Lower lobe of right lung (tissue), 2 donors: Measurements from ENCODE around the gene MUC21. TPM values are rescaled to one million over a fixed set of nuclear protein-coding genes. Genes with fewer than 3 reads are reported as not detected.

Experiments
- ATAC-seq, 2 donors: fragments of 200-7000 bp; cut with Tn5 transposase; one replicate each; pipeline ENCODE4 v1.9.1; 2020 to 2022; ENCODE audit warnings: mild to moderate bottlenecking in 2 of 2, moderate library complexity in 2 of 2
- DNase-seq: peaks from one replicate; pipeline ENCODE4 v3.0.0-alpha.2; 2020
- H3K27ac ChIP-seq: fragments of 200-600 bp; one replicate; pipeline ENCODE4 v1.8.0; 2022
- H3K27me3 ChIP-seq: fragments of 200-600 bp; one replicate; pipeline ENCODE4 v1.8.0; 2022; ENCODE audit warnings: low read depth
- H3K36me3 ChIP-seq: fragments of 200-600 bp; one replicate; pipeline ENCODE4 v1.8.0; 2022; ENCODE audit warnings: mild to moderate bottlenecking
- H3K4me1 ChIP-seq: fragments of 200-600 bp; one replicate; pipeline ENCODE4 v1.8.0; 2022
- H3K4me3 ChIP-seq: fragments of 200-600 bp; one replicate; pipeline ENCODE4 v1.8.0; 2022; ENCODE audit warnings: mild to moderate bottlenecking
- H3K9me3 ChIP-seq: fragments of 200-600 bp; one replicate; pipeline ENCODE4 v1.8.0; 2022
- CTCF ChIP-seq: fragments of 200-600 bp; IDR thresholded peaks from one replicate; pipeline ENCODE4 v1.8.0; 2022; ENCODE audit warnings: antibody characterized with exemption, mild to moderate bottlenecking
- intact Hi-C: fragments of 100-400 bp; cut with DNase I; formaldehyde crosslinking; loops from one replicate; pipeline ENCODE4 v1.11.0; 2022
- total RNA-seq: library from RNA; stranded (reverse); fragmentation: NEBNext Ultra II Directional; extraction: Animal tissue kit (Norgen Biotek cat#: 25700); gene quantifications from one replicate; pipeline ENCODE4 v1.2.1, GENCODE V29; 2021
- donor health status: DM: no; HTN: yes; CAD: no; lungs with severe emphysema.

The MUC21 gene
- total RNA-seq, 1 donor from 2014 or later = 3.8 TPM

DNA sequence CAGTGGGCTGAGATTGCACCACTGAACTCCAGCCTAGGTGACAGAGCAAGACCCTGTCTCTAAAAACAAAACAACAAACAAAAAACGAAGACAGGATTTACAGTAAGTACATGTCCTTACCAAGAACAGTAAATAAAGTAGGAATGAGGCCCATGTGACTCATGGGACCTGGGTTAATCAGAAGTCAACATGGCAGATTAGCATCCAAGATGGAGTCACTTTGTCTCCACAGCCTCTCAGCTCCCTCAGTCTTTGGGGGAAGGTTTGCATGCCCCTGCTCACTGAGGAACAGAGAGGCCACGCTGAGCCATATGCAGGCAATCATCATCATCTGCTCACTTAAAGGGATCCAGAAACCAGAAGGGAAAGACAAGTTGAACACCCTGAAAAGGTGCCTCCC lies 19.0 kb downstream of the MUC21 start:
- DNase-seq (no peak), ATAC-seq (no peak)
- no peaks in the 10 kb centered on the region for H3K36me3 ChIP-seq
- no peaks in the 10 kb centered on the region for H3K27me3 ChIP-seq
- TF ChIP-seq CTCF = no peak
- no peak overlapping the region for H3K4me3 ChIP-seq
- intact Hi-C loops = no loop called here
- peaks cover 4% of the 10 kb centered on the region for H3K4me1 ChIP-seq
- no peaks in the 10 kb centered on the region for H3K9me3 ChIP-seq
- H3K27ac ChIP-seq = no peak overlapping the region

DNA sequence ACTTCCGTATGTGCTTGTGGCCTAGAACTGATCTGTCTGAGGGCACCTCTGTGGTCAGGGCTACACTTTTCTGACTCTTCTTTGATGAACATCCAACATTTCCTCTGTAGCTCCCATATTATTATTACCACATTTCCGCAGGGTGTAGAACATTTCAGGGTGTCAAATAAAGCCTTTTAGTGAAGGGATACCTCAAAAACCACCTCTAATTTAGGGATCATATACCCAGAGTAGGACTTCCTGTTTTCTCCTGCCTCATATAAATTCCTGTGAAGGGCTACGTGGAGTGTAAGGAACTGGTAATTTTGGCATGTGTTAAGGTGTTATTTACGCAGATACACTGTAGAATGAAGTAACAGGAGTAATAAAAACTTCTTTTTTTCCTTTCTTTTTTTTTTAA lies 21.3 kb downstream of the MUC21 start:
- peaks cover 8% of the 10 kb centered on the region for H3K4me1 ChIP-seq
- DNase-seq (no peak), ATAC-seq (no peak)
- no peaks in the 10 kb centered on the region for H3K9me3 ChIP-seq
- intact Hi-C loops = no loop called here
- no peaks in the 10 kb centered on the region for H3K27me3 ChIP-seq
- H3K27ac ChIP-seq = peak overlapping the region; percentile 53
- no peaks in the 10 kb centered on the region for H3K36me3 ChIP-seq
- no peak overlapping the region for H3K4me3 ChIP-seq
- no peak for TF ChIP-seq CTCF

GRCh38 chr6:31005249-31006020 lies 21.9 kb downstream of the MUC21 start:
- intact Hi-C loops = no loop called here

DNA sequence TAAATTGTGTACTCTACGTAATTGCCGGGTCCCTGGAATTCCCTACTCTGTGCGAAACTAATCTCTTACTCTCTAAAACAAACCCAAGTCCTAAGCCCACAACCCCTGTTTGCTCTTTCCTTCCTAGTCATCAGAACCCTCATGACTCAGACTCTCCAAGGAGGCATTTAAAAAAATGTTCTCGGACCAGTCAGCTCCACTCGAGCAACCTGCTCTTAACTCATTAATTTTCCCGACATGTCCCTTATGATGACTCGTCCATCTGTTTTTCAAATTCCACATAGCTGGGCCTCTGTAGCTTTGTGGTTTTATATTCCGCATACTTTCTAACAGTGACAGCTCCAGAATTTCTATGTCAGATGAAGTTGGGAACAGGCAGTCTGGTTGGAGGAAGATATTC lies 24.2 kb downstream of the MUC21 start:
- DNase-seq (no peak), ATAC-seq (peak; percentile 80 to 83)
- Histone ChIP-seq H3K36me3 (no peaks in the 10 kb centered on the region), H3K9me3 (no peaks in the 10 kb centered on the region), H3K4me3 (no peak overlapping the region), H3K27me3 (no peaks in the 10 kb centered on the region), H3K27ac (no peak overlapping the region), H3K4me1 (peaks cover 8% of the 10 kb centered on the region)
- intact Hi-C loops = no loop called here
- no peak for TF ChIP-seq CTCF

More at GRCh38 chr6:31005249-31006020, 21.9 kb downstream of the MUC21 start:
- Histone ChIP-seq H3K9me3 (no peaks in the 10 kb centered on the region), H3K27ac (peak overlapping the region; percentile 53), H3K27me3 (no peaks in the 10 kb centered on the region), H3K4me3 (no peak overlapping the region), H3K4me1 (peaks cover 8% of the 10 kb centered on the region), H3K36me3 (no peaks in the 10 kb centered on the region)
- no peak for TF ChIP-seq CTCF
- peak; percentile 59 to 78 for ATAC-seq
- DNase-seq = peak; percentile 58

GRCh38 chr6:31008165-31008564 lies 24.6 kb downstream of the MUC21 start:
- H3K27ac ChIP-seq = no peak overlapping the region
- ATAC-seq = no peak

More at GRCh38 chr6:31008165-31008564, 24.6 kb downstream of the MUC21 start:
- Histone ChIP-seq H3K27me3 (no peaks in the 10 kb centered on the region), H3K4me3 (no peak overlapping the region), H3K36me3 (no peaks in the 10 kb centered on the region), H3K4me1 (peaks cover 8% of the 10 kb centered on the region), H3K9me3 (no peaks in the 10 kb centered on the region)
- no peak for TF ChIP-seq CTCF
- intact Hi-C loops = no loop called here
- no peak for DNase-seq
